Effector memory CD8-positive, alpha-beta T cell (primary cell): ENCODE measurements around the gene LPIN1.

ENCODE experiments used
- ATAC-seq: fragments of 150-1000 bp; cut with Tn5 transposase; replicated peaks from 2 replicates; pipeline ENCODE4 v1.10.0; 2021; ENCODE audit warnings: mild to moderate bottlenecking, moderate library complexity
- DNase-seq, 3 experiments: peaks; one replicate each; pipeline ENCODE4 v3.0.0; 2021
- H3K27ac Mint-ChIP-seq, 2 donors: one replicate each; pipeline ENCODE4 v1.8.0; 2022; ENCODE audit warnings: mild to moderate bottlenecking in 2 of 2, mixed read lengths in 2 of 2, moderate library complexity in 2 of 2
- H3K27me3 Mint-ChIP-seq, 2 donors: one replicate each; pipeline ENCODE4 v1.8.0; 2022; ENCODE audit warnings: mixed read lengths in 2 of 2
- H3K36me3 Mint-ChIP-seq: one replicate; pipeline ENCODE4 v1.8.0; 2022; ENCODE audit warnings: mild to moderate bottlenecking, moderate library complexity, mixed read lengths; ENCODE audit not compliant: insufficient read depth
- H3K4me1 Mint-ChIP-seq, 2 donors: one replicate each; pipeline ENCODE4 v1.8.0; 2022; ENCODE audit warnings: low read depth in 2 of 2, mixed read lengths in 2 of 2
- H3K4me3 Mint-ChIP-seq, 2 donors: one replicate each; pipeline ENCODE4 v1.8.0; 2022; ENCODE audit warnings: mild to moderate bottlenecking in 2 of 2, mixed read lengths in 2 of 2, moderate library complexity in 2 of 2
- H3K9me3 Mint-ChIP-seq, 2 donors: one replicate each; pipeline ENCODE4 v1.8.0; 2022; ENCODE audit warnings: mixed read lengths in 2 of 2
- total RNA-seq, 9 experiments: gene quantifications; one replicate each; lab custom pipeline; 2026; lab: John Stamatoyannopoulos, UW

The LPIN1 gene
- total RNA-seq: 69.9 to 202 (median 167) reads per million in 9 experiments

- DNase-seq (peak; percentile 80 to 83 (median 81)), ATAC-seq (peak; percentile 65)
- no peaks in the 10 kb centered on the region for H3K27me3 Mint-ChIP-seq
- peak within 1 kb of the TSS; percentile 86 to 90 for H3K4me3 Mint-ChIP-seq
- no peaks in the 10 kb centered on the region for H3K9me3 Mint-ChIP-seq
- peaks cover 33% of the 10 kb centered on the region for H3K36me3 Mint-ChIP-seq
- peaks cover 64 to 68% of the 10 kb centered on the region in 2 donors for H3K4me1 Mint-ChIP-seq
- peak within 1 kb of the TSS; percentile 98 for H3K27ac Mint-ChIP-seq
Observed at GRCh38 chr2:11746376-11746806, at the start of gene LPIN1. LPIN1 (plus strand) TSS chr2:11746632; CDS start chr2:11765542, 18,910 bp downstream.

- no peak overlapping the region for H3K4me3 Mint-ChIP-seq
- ATAC-seq (no peak), DNase-seq (no peak)
- no peaks in the 10 kb centered on the region for H3K9me3 Mint-ChIP-seq
- no peaks in the 10 kb centered on the region for H3K4me1 Mint-ChIP-seq
- no peaks in the 10 kb centered on the region for H3K27me3 Mint-ChIP-seq
- H3K27ac Mint-ChIP-seq: no peak overlapping the region
- no peaks in the 10 kb centered on the region for H3K36me3 Mint-ChIP-seq
Observed at GRCh38 chr2:11696736-11697102, 49.7 kb upstream of the LPIN1 start.

- no peak overlapping the region for H3K4me3 Mint-ChIP-seq
- H3K4me1 Mint-ChIP-seq: no peaks in the 10 kb centered on the region
- no peaks in the 10 kb centered on the region for H3K27me3 Mint-ChIP-seq
- no peaks in the 10 kb centered on the region for H3K9me3 Mint-ChIP-seq
- H3K36me3 Mint-ChIP-seq: no peaks in the 10 kb centered on the region
- H3K27ac Mint-ChIP-seq: no peak overlapping the region
- ATAC-seq (no peak), DNase-seq (no peak)
Observed at GRCh38 chr2:11697103-11697871, 49.1 kb upstream of the LPIN1 start.

GRCh38 chr2:11698009-11698922, 48.2 kb upstream of the LPIN1 start:
- Mint-ChIP-seq H3K27me3 (no peaks in the 10 kb centered on the region), H3K27ac (no peak overlapping the region), H3K4me3 (no peak overlapping the region), H3K9me3 (no peaks in the 10 kb centered on the region), H3K36me3 (no peaks in the 10 kb centered on the region), H3K4me1 (no peaks in the 10 kb centered on the region)
- ATAC-seq (no peak), DNase-seq (no peak)

GRCh38 chr2:11699686-11700670, 46.5 kb upstream of the LPIN1 start:
- Mint-ChIP-seq H3K9me3 (no peaks in the 10 kb centered on the region), H3K27me3 (no peaks in the 10 kb centered on the region), H3K4me3 (no peak overlapping the region), H3K27ac (no peak overlapping the region), H3K4me1 (no peaks in the 10 kb centered on the region), H3K36me3 (no peaks in the 10 kb centered on the region)
- ATAC-seq (no peak), DNase-seq (no peak)

- Mint-ChIP-seq H3K4me3 (no peak overlapping the region), H3K27me3 (no peaks in the 10 kb centered on the region), H3K27ac (no peak overlapping the region), H3K9me3 (no peaks in the 10 kb centered on the region), H3K4me1 (no peaks in the 10 kb centered on the region), H3K36me3 (no peaks in the 10 kb centered on the region)
- ATAC-seq (no peak), DNase-seq (no peak)
Observed at GRCh38 chr2:11701206-11701605, 45.2 kb upstream of the LPIN1 start.

GRCh38 chr2:11701751-11702301, 44.6 kb upstream of the LPIN1 start:
- Mint-ChIP-seq H3K4me3 (no peak overlapping the region), H3K9me3 (no peaks in the 10 kb centered on the region), H3K27me3 (no peaks in the 10 kb centered on the region), H3K27ac (no peak overlapping the region), H3K36me3 (no peaks in the 10 kb centered on the region), H3K4me1 (no peaks in the 10 kb centered on the region)
- no peak for DNase-seq
- ATAC-seq: peak; percentile 57

GRCh38 chr2:11702946-11703345, 43.5 kb upstream of the LPIN1 start:
- Mint-ChIP-seq H3K9me3 (no peaks in the 10 kb centered on the region), H3K4me1 (no peaks in the 10 kb centered on the region), H3K27me3 (peaks cover 0 to 6% of the 10 kb centered on the region in 2 donors), H3K4me3 (no peak overlapping the region), H3K36me3 (no peaks in the 10 kb centered on the region), H3K27ac (no peak overlapping the region)
- DNase-seq (no peak), ATAC-seq (no peak)

- no peak for DNase-seq
- Mint-ChIP-seq H3K27ac (no peak overlapping the region), H3K4me1 (no peaks in the 10 kb centered on the region), H3K27me3 (peaks cover 0 to 6% of the 10 kb centered on the region in 2 donors), H3K4me3 (no peak overlapping the region), H3K9me3 (no peaks in the 10 kb centered on the region), H3K36me3 (no peaks in the 10 kb centered on the region)
- ATAC-seq: no peak
Observed at GRCh38 chr2:11703700-11704099, 42.7 kb upstream of the LPIN1 start.

- ATAC-seq (no peak), DNase-seq (no peak)
- Mint-ChIP-seq H3K4me1 (no peaks in the 10 kb centered on the region), H3K9me3 (no peaks in the 10 kb centered on the region), H3K27ac (no peak overlapping the region), H3K27me3 (peaks cover 0 to 6% of the 10 kb centered on the region in 2 donors), H3K4me3 (no peak overlapping the region), H3K36me3 (no peaks in the 10 kb centered on the region)
Observed at GRCh38 chr2:11705063-11705462, 41.4 kb upstream of the LPIN1 start.

GRCh38 chr2:11705711-11706110, 40.7 kb upstream of the LPIN1 start:
- Mint-ChIP-seq H3K36me3 (no peaks in the 10 kb centered on the region), H3K4me3 (no peak overlapping the region), H3K4me1 (no peaks in the 10 kb centered on the region), H3K27me3 (peaks cover 0 to 6% of the 10 kb centered on the region in 2 donors), H3K9me3 (no peaks in the 10 kb centered on the region), H3K27ac (no peak overlapping the region)
- DNase-seq: no peak
- no peak for ATAC-seq

GRCh38 chr2:11708106-11708505, 38.3 kb upstream of the LPIN1 start:
- Mint-ChIP-seq H3K9me3 (no peaks in the 10 kb centered on the region), H3K36me3 (no peaks in the 10 kb centered on the region), H3K4me1 (no peaks in the 10 kb centered on the region), H3K27me3 (peaks cover 0 to 6% of the 10 kb centered on the region in 2 donors), H3K4me3 (no peak overlapping the region), H3K27ac (no peak overlapping the region)
- ATAC-seq (no peak), DNase-seq (no peak)

- H3K4me3 Mint-ChIP-seq: no peak overlapping the region
Observed at GRCh38 chr2:11709293-11709692, 37.1 kb upstream of the LPIN1 start.

More at GRCh38 chr2:11709293-11709692, 37.1 kb upstream of the LPIN1 start:
- Mint-ChIP-seq H3K4me1 (no peaks in the 10 kb centered on the region), H3K36me3 (no peaks in the 10 kb centered on the region), H3K9me3 (no peaks in the 10 kb centered on the region), H3K27ac (no peak overlapping the region), H3K27me3 (peaks cover 2 to 8% of the 10 kb centered on the region in 2 donors)
- no peak for DNase-seq
- no peak for ATAC-seq
